ENCODE results near the gene CACNA1B.

CACNA1B gene

DNA sequence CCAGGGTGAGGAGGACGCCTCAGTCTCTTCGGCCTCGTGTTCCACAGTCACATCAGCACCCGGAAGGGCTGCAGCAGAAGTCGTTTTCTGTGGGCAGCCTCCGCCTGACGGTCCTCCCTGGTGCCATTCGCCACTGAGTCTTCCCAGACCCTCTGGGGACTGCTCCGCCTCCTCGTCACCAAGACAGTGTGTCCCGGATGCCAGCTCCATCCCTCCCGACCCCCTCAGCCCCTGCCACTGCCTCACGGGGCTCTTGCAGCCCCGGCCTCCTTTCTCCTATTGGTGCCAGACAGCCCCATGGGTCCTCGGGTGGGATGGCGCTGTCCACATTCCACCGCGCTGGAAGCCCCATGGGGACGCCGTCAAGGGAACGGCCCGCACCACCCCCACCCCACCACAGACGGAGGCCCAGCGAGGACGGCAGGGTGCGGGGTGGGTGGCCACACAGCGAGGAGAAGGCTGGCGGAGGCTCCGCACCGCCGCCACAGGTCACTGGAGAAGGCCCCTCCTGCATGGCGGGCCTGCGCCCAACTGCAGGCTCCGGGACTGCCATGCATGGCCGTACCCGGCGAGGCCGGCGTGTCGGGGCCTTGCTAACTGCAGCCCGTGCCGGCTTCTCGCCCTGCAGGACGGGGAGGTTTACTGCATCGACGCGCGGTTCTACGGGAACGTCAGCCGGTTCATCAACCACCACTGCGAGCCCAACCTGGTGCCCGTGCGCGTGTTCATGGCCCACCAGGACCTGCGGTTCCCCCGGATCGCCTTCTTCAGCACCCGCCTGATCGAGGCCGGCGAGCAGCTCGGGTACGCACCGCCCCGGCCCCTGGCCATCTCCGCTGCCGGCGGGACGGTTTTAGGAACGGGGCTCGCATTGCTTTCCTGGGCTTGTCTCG lies 43.6 kb upstream of the CACNA1B start:
- Histone ChIP-seq H4K8ac (ENCODE audit: low read length) (no peak overlapping the region), H3K36me3 (ENCODE audit: control insufficient read depth in 1 of 2, insufficient read depth in 2 of 2, low read depth in 1 of 2, low read length in 2 of 2) (peaks cover 67 to 71% of the 10 kb centered on the region in 2 experiments), H3K4me3 (ENCODE audit: insufficient read depth in 1 of 2, low read depth in 1 of 2, low read length in 2 of 2) (peak overlapping the region in 1 of 2 experiments; percentile 20), H3K4me1 (ENCODE audit: control insufficient read depth, insufficient read depth, low read depth, low read length) (no peaks in the 10 kb centered on the region), H2AFZ (ENCODE audit: low read depth, low read length) (no peak overlapping the region), H3K18ac (ENCODE audit: low read depth in 1 of 2, low read length in 2 of 2) (no peak overlapping the region), H3K27ac (ENCODE audit: low read length, poor library complexity, severe bottlenecking) (no peak overlapping the region), H2BK120ac (ENCODE audit: low read depth, low read length) (no peak overlapping the region), H3K14ac (ENCODE audit: low read length in 2 of 2) (no peak overlapping the region), H3K4me2 (ENCODE audit: low read length, poor library complexity, severe bottlenecking) (no peak overlapping the region), H2BK15ac (ENCODE audit: low read depth, poor library complexity, severe bottlenecking) (no peak overlapping the region), H3K9me3 (ENCODE audit: control insufficient read depth, low read length) (no peaks in the 10 kb centered on the region), H2BK12ac (ENCODE audit: low read length in 2 of 2) (no peak overlapping the region), H2BK5ac (ENCODE audit: low read depth, low read length, poor library complexity, severe bottlenecking) (no peak overlapping the region), H2AK5ac (ENCODE audit: low read length, severe bottlenecking) (no peak overlapping the region), H4K91ac (ENCODE audit: low read length) (no peak overlapping the region), H3K27me3 (ENCODE audit: control insufficient read depth in 1 of 2, insufficient read depth in 1 of 2, low read length in 2 of 2) (no peaks in the 10 kb centered on the region), H3K79me1 (replicated peaks; ENCODE audit: low read length, poor library complexity, severe bottlenecking) (peaks cover 51% of the 10 kb centered on the region), H3K4ac (ENCODE audit: low read depth in 1 of 2, low read length in 2 of 2) (no peak overlapping the region), H3K23ac (ENCODE audit: low read length in 2 of 2) (no peak overlapping the region), H3K9ac (ENCODE audit: low read length) (no peak overlapping the region)
- WGBS: 98% methylated on average over 73 of the region's 73 CpGs
- no peak for DNase-seq

DNA sequence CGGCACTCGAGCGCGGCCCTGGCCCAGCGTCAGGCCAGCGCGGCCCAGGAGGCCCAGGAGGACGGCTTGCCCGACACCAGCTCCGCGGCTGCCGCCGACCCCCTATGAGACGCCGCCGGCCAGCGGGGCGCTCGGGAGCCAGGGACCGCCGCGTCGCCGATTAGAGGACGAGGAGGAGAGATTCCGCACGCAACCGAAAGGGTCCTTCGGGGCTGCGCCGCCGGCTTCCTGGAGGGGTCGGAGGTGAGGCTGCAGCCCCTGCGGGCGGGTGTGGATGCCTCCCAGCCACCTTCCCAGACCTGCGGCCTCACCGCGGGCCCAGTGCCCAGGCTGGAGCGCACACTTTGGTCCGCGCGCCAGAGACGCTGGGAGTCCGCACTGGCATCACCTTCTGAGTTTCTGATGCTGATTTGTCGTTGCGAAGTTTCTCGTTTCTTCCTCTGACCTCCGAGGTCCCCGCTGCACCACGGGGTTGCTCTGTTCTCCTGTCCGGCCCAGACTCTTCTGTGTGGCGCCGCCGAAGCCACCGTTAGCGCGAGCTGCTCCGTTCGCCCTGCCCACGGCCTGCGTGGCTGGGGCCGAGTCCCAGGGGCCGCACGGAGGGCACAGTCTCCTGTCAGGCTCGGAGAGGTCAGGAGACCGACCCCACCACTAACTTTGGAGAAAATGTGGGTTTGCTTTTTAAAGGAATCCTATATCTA lies 42.6 kb upstream of the CACNA1B start:
- Histone ChIP-seq H3K4me1 (ENCODE audit: control insufficient read depth, insufficient read depth, low read depth, low read length) (no peaks in the 10 kb centered on the region), H3K27me3 (ENCODE audit: control insufficient read depth in 1 of 2, insufficient read depth in 1 of 2, low read length in 2 of 2) (no peaks in the 10 kb centered on the region), H3K79me1 (replicated peaks; ENCODE audit: low read length, poor library complexity, severe bottlenecking) (peaks cover 47% of the 10 kb centered on the region), H2BK120ac (ENCODE audit: low read depth, low read length) (no peak overlapping the region), H2BK15ac (ENCODE audit: low read depth, poor library complexity, severe bottlenecking) (no peak overlapping the region), H3K36me3 (ENCODE audit: control insufficient read depth in 1 of 2, insufficient read depth in 2 of 2, low read depth in 1 of 2, low read length in 2 of 2) (peaks cover 57 to 66% of the 10 kb centered on the region in 2 experiments), H3K18ac (ENCODE audit: low read depth in 1 of 2, low read length in 2 of 2) (no peak overlapping the region), H3K14ac (ENCODE audit: low read length in 2 of 2) (no peak overlapping the region), H2AK5ac (ENCODE audit: low read length, severe bottlenecking) (no peak overlapping the region), H4K8ac (ENCODE audit: low read length) (no peak overlapping the region), H2BK12ac (ENCODE audit: low read length in 2 of 2) (no peak overlapping the region), H3K4ac (ENCODE audit: low read depth in 1 of 2, low read length in 2 of 2) (no peak overlapping the region), H4K91ac (ENCODE audit: low read length) (no peak overlapping the region), H3K4me3 (ENCODE audit: insufficient read depth in 1 of 2, low read depth in 1 of 2, low read length in 2 of 2) (no peak overlapping the region), H3K27ac (ENCODE audit: low read length, poor library complexity, severe bottlenecking) (no peak overlapping the region), H3K9ac (ENCODE audit: low read length) (no peak overlapping the region), H3K4me2 (ENCODE audit: low read length, poor library complexity, severe bottlenecking) (no peak overlapping the region), H3K9me3 (ENCODE audit: control insufficient read depth, low read length) (no peaks in the 10 kb centered on the region), H2AFZ (ENCODE audit: low read depth, low read length) (no peak overlapping the region), H3K23ac (ENCODE audit: low read length in 2 of 2) (no peak overlapping the region), H2BK5ac (ENCODE audit: low read depth, low read length, poor library complexity, severe bottlenecking) (no peak overlapping the region)
- DNase-seq: no peak
- 99% methylated on average over 63 of the region's 66 CpGs for WGBS

DNA sequence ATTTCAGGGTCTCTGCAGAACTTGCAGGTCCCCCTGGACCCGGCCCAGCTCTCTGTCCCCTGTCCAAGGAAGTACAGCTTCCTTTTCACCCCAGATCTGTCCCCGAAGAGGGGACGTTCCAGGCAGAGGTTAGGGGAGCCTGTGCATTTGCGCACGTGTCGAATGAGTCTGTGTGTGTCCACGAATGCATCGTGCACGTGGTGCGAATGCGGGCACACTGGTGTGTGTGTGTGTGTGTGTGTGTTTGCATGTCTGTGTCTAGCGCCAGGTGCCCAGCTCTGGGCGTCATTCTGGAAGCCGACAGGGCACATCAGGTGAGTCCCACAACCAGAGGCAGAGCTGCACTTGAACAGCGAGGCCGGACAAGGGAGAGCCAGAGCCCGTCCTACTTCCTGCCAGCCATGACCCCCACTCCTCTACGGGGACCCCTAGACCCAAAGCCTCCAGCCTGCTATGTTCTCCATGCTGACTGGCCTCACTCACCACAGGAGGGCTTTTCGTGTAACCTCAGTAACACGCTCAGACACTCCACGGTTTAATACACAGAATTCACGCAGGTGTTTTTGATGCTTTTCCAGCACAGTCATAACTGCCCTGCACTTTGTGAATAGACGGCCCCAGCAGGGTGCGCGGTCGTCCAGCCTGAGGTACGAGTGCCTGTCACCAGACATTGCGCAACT lies 41.3 kb upstream of the CACNA1B start:
- 96% methylated on average over 28 of the region's 28 CpGs for WGBS
- peaks cover 42% of the 10 kb centered on the region for H3K79me1 ChIP-seq (replicated peaks; ENCODE audit: low read length, poor library complexity, severe bottlenecking)
- no peak overlapping the region for H2BK12ac ChIP-seq (ENCODE audit: low read length in 2 of 2)
- H2BK5ac ChIP-seq (ENCODE audit: low read depth, low read length, poor library complexity, severe bottlenecking): no peak overlapping the region
- no peak for DNase-seq
- H3K23ac ChIP-seq (ENCODE audit: low read length in 2 of 2): no peak overlapping the region
- H2BK120ac ChIP-seq (ENCODE audit: low read depth, low read length): no peak overlapping the region
- no peak overlapping the region for H2AFZ ChIP-seq (ENCODE audit: low read depth, low read length)
- H3K9me3 ChIP-seq (ENCODE audit: control insufficient read depth, low read length): no peaks in the 10 kb centered on the region
- H4K8ac ChIP-seq (ENCODE audit: low read length): no peak overlapping the region
- no peaks in the 10 kb centered on the region for H3K27me3 ChIP-seq (ENCODE audit: control insufficient read depth in 1 of 2, insufficient read depth in 1 of 2, low read length in 2 of 2)
- H3K4me1 ChIP-seq (ENCODE audit: control insufficient read depth, insufficient read depth, low read depth, low read length): no peaks in the 10 kb centered on the region
- H4K91ac ChIP-seq (ENCODE audit: low read length): no peak overlapping the region
- H3K36me3 ChIP-seq (ENCODE audit: control insufficient read depth in 1 of 2, insufficient read depth in 2 of 2, low read depth in 1 of 2, low read length in 2 of 2): peaks cover 50 to 66% of the 10 kb centered on the region in 2 experiments
- H2AK5ac ChIP-seq (ENCODE audit: low read length, severe bottlenecking): no peak overlapping the region
- H2BK15ac ChIP-seq (ENCODE audit: low read depth, poor library complexity, severe bottlenecking): no peak overlapping the region
- no peak overlapping the region for H3K18ac ChIP-seq (ENCODE audit: low read depth in 1 of 2, low read length in 2 of 2)
- no peak overlapping the region for H3K9ac ChIP-seq (ENCODE audit: low read length)
- no peak overlapping the region for H3K4ac ChIP-seq (ENCODE audit: low read depth in 1 of 2, low read length in 2 of 2)
- no peak overlapping the region for H3K4me3 ChIP-seq (ENCODE audit: insufficient read depth in 1 of 2, low read depth in 1 of 2, low read length in 2 of 2)
- no peak overlapping the region for H3K4me2 ChIP-seq (ENCODE audit: low read length, poor library complexity, severe bottlenecking)
- no peak overlapping the region for H3K14ac ChIP-seq (ENCODE audit: low read length in 2 of 2)
- H3K27ac ChIP-seq (ENCODE audit: low read length, poor library complexity, severe bottlenecking): no peak overlapping the region

DNA sequence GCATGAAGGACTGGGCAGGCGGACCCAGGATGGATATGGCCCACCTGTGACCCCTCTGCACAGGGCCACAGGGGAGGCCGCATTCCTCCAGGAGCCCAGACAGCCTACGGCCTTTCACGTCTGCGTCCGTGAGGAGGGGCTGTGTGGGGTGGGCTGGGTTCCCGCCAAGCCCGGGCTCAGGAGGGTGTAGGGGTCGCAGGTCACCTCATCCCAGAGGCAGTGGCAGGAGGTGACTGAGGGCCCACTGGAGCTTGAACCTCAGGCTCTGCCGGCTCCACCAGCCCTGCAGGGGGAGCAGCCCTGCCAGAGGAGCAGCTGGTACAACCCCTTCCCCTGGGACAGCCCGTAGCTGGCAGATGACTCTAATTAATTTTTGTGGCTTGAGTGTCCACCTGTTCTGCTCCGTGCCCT lies 40.7 kb upstream of the CACNA1B start:
- no peak overlapping the region for H2BK15ac ChIP-seq (ENCODE audit: low read depth, poor library complexity, severe bottlenecking)
- no peak overlapping the region for H2BK120ac ChIP-seq (ENCODE audit: low read depth, low read length)
- H3K9me3 ChIP-seq (ENCODE audit: control insufficient read depth, low read length): no peaks in the 10 kb centered on the region
- no peak overlapping the region for H3K4me3 ChIP-seq (ENCODE audit: insufficient read depth in 1 of 2, low read depth in 1 of 2, low read length in 2 of 2)
- no peak overlapping the region for H3K4ac ChIP-seq (ENCODE audit: low read depth in 1 of 2, low read length in 2 of 2)
- no peak overlapping the region for H4K8ac ChIP-seq (ENCODE audit: low read length)
- H3K23ac ChIP-seq (ENCODE audit: low read length in 2 of 2): no peak overlapping the region
- no peaks in the 10 kb centered on the region for H3K4me1 ChIP-seq (ENCODE audit: control insufficient read depth, insufficient read depth, low read depth, low read length)
- H2BK5ac ChIP-seq (ENCODE audit: low read depth, low read length, poor library complexity, severe bottlenecking): no peak overlapping the region
- no peak overlapping the region for H3K14ac ChIP-seq (ENCODE audit: low read length in 2 of 2)
- H2AFZ ChIP-seq (ENCODE audit: low read depth, low read length): no peak overlapping the region
- H3K27ac ChIP-seq (ENCODE audit: low read length, poor library complexity, severe bottlenecking): no peak overlapping the region
- DNase-seq: no peak
- WGBS: 79% methylated on average over 12 of the region's 12 CpGs
- H3K27me3 ChIP-seq (ENCODE audit: control insufficient read depth in 1 of 2, insufficient read depth in 1 of 2, low read length in 2 of 2): no peaks in the 10 kb centered on the region
- peaks cover 49 to 63% of the 10 kb centered on the region in 2 experiments for H3K36me3 ChIP-seq (ENCODE audit: control insufficient read depth in 1 of 2, insufficient read depth in 2 of 2, low read depth in 1 of 2, low read length in 2 of 2)
- H3K18ac ChIP-seq (ENCODE audit: low read depth in 1 of 2, low read length in 2 of 2): no peak overlapping the region
- no peak overlapping the region for H4K91ac ChIP-seq (ENCODE audit: low read length)
- H2AK5ac ChIP-seq (ENCODE audit: low read length, severe bottlenecking): no peak overlapping the region
- no peak overlapping the region for H2BK12ac ChIP-seq (ENCODE audit: low read length in 2 of 2)
- peaks cover 39% of the 10 kb centered on the region for H3K79me1 ChIP-seq (replicated peaks; ENCODE audit: low read length, poor library complexity, severe bottlenecking)
- no peak overlapping the region for H3K4me2 ChIP-seq (ENCODE audit: low read length, poor library complexity, severe bottlenecking)
- H3K9ac ChIP-seq (ENCODE audit: low read length): no peak overlapping the region
